ENCODE data around the gene HDAC5. TPM values are rescaled to one million over a fixed set of nuclear protein-coding genes. Genes with fewer than 3 reads are reported as not detected.
"Not testable (repeated sequence)": the region's sequence is repeated elsewhere in the genome, so short reads cannot be mapped to it uniquely, and the experiment has no call there.

The HDAC5 gene
- total RNA-seq, 4 donors from 2014 or later, result 45.3 to 182 (median 70.8) TPM

- in situ Hi-C loops (cut with MboI; ENCODE audit: low pct_ligation_motif_present in 1 of 4, low pct_unique_long_range_greater_than_20kb in 1 of 4, low sequenced_read_pairs in 3 of 4) (no loop called here), intact Hi-C loops (cut with DNase I; ENCODE audit: low total_unique reads) (no loop called here)
- peaks cover 0 to under 1% (median 0%) of the 10 kb centered on the region in 4 donors for H3K4me1 ChIP-seq
- H3K9me3 ChIP-seq, result no peaks in the 10 kb centered on the region
- H3K4me3 ChIP-seq, result no peak overlapping the region
- H3K36me3 ChIP-seq, result no peaks in the 10 kb centered on the region
- TF ChIP-seq CTCF (IDR thresholded peaks at IDR 0.05) (no peak), POLR2AphosphoS5 (IDR thresholded peaks at IDR 0.05) (no peak), POLR2A (IDR thresholded peaks at IDR 0.05) (no peak), EP300 (IDR thresholded peaks at IDR 0.05; ENCODE audit: low read depth) (no peak)
- DNase-seq, result no peak
- no peak overlapping the region for H3K27ac ChIP-seq
- no peaks in the 10 kb centered on the region for H3K27me3 ChIP-seq
- WGBS, 2 donors (ENCODE audit: low coverage in 1 of 2), result 96% methylated on average over 4 of the region's 4 CpGs; no CpG with 5 or more reads in 1 of the 2 donors
Measured at GRCh38 chr17:44147812-44148211, 24.4 kb upstream of the HDAC5 start.

GRCh38 chr17:44146375-44147346, 23.2 kb upstream of the HDAC5 start:
- no peaks in the 10 kb centered on the region for H3K27me3 ChIP-seq
- intact Hi-C loops (cut with DNase I; ENCODE audit: low total_unique reads), result no loop called here
- no peak overlapping the region for H3K4me3 ChIP-seq
- peaks cover 0 to 11% (median 6%) of the 10 kb centered on the region in 4 donors for H3K4me1 ChIP-seq
- TF ChIP-seq EP300 (IDR thresholded peaks at IDR 0.05; ENCODE audit: low read depth) (no peak), CTCF (IDR thresholded peaks at IDR 0.05) (no peak), POLR2A (IDR thresholded peaks at IDR 0.05) (no peak), POLR2AphosphoS5 (IDR thresholded peaks at IDR 0.05) (no peak)
- no peaks in the 10 kb centered on the region for H3K36me3 ChIP-seq
- H3K27ac ChIP-seq, result no peak overlapping the region
- DNase-seq, result no peak
- no peaks in the 10 kb centered on the region for H3K9me3 ChIP-seq
- in situ Hi-C loops (cut with MboI; ENCODE audit: low pct_ligation_motif_present in 1 of 4, low pct_unique_long_range_greater_than_20kb in 1 of 4, low sequenced_read_pairs in 3 of 4), result no loop called here
- WGBS, 2 donors (ENCODE audit: low coverage in 1 of 2), result 64% methylated on average over 2 of the region's 2 CpGs; no CpG with 5 or more reads in 1 of the 2 donors

- intact Hi-C loops (cut with DNase I; ENCODE audit: low total_unique reads), result no loop called here
Measured at GRCh38 chr17:44144966-44145739, 21.7 kb upstream of the HDAC5 start.

GRCh38 chr17:44143921-44144320, 20.5 kb upstream of the HDAC5 start:
- H3K4me3 ChIP-seq; DNase-seq; intact Hi-C loops (cut with DNase I; ENCODE audit: low total_unique reads); H3K36me3 ChIP-seq; H3K27me3 ChIP-seq; in situ Hi-C loops (cut with MboI; ENCODE audit: low pct_ligation_motif_present in 1 of 4, low pct_unique_long_range_greater_than_20kb in 1 of 4, low sequenced_read_pairs in 3 of 4); H3K27ac ChIP-seq; H3K9me3 ChIP-seq: not testable (repeated sequence)
- H3K4me1 ChIP-seq, result peaks cover 0 to 15% (median 9%) of the 10 kb centered on the region in 4 donors
- WGBS, 2 donors (ENCODE audit: low coverage in 1 of 2), result 89 to 93% methylated on average over 3 to 8 of the region's 8 CpGs

More at GRCh38 chr17:44144966-44145739, 21.7 kb upstream of the HDAC5 start:
- peaks cover 0 to 15% (median 9%) of the 10 kb centered on the region in 4 donors for H3K4me1 ChIP-seq
- no peak for TF ChIP-seq EP300 (IDR thresholded peaks at IDR 0.05; ENCODE audit: low read depth)
- no peak for TF ChIP-seq POLR2AphosphoS5 (IDR thresholded peaks at IDR 0.05)
- no peak for TF ChIP-seq CTCF (IDR thresholded peaks at IDR 0.05)
- TF ChIP-seq POLR2A (IDR thresholded peaks at IDR 0.05), result no peak
- in situ Hi-C loops (cut with MboI; ENCODE audit: low pct_ligation_motif_present in 1 of 4, low pct_unique_long_range_greater_than_20kb in 1 of 4, low sequenced_read_pairs in 3 of 4), result no loop called here
- WGBS, 2 donors (ENCODE audit: low coverage in 1 of 2), result 83 to 90% methylated on average over 6 to 7 of the region's 7 CpGs
- H3K9me3 ChIP-seq, result no peaks in the 10 kb centered on the region
- no peaks in the 10 kb centered on the region for H3K27me3 ChIP-seq
- H3K27ac ChIP-seq, result no peak overlapping the region
- H3K4me3 ChIP-seq, result no peak overlapping the region
- no peak for DNase-seq
- H3K36me3 ChIP-seq, result no peaks in the 10 kb centered on the region

All from transverse colon (tissue), 4 donors.